HepG2 (cell line): ENCODE data around the gene NUDT15. TPM values are rescaled to one million over a fixed set of nuclear protein-coding genes. Genes with fewer than 3 reads are reported as not detected.

Experiments used
- SP5 ChIP-seq: IDR thresholded peaks from 2 replicates; pipeline ENCODE4 v1.6.1; 2016; ENCODE audit warnings: low read depth, borderline replicate concordance
- ZBTB40 ChIP-seq, 2 experiments: fragments of 450-650 bp in 1 of 2; sonication (generic) in 1 of 2; formaldehyde crosslinking in 1 of 2; IDR thresholded peaks; 2 replicates each; pipeline versions ENCODE4 v1.6.1 to v1.8.0; 2016 to 2022; ENCODE audit warnings: antibody characterized with exemption in 1 of 2, mild to moderate bottlenecking in 1 of 2, missing genetic modification reagents in 1 of 2
- ZNF720 ChIP-seq: sonication (generic); formaldehyde crosslinking; IDR thresholded peaks from 2 replicates; pipeline ENCODE4 v1.4.0; 2020; ENCODE audit warnings: missing genetic modification reagents
- polyA plus RNA-seq, 8 experiments: library from polyadenylated mRNA; depleted of rRNA in 3 of 8; stranded (reverse) in 7 of 8; unstranded in 1 of 8; fragments of >200 nt; fragmentation: Illumina TruSeq in 4 of 8; extraction: Trizol in 4 of 8; gene quantifications; 2 replicates each; pipeline versions ENCODE4 v1.2.1 to v1.2.3, GENCODE V29; 2011 to 2016; ENCODE audit warnings: low read depth in 4 of 8, missing spikeins in 1 of 8, mixed read lengths in 1 of 8; ENCODE audit not compliant: insufficient read depth in 1 of 8
- total RNA-seq, 5 experiments: library from RNA; depleted of rRNA; stranded (reverse); fragments of >200 nt; fragmentation: Illumina TruSeq; extraction: Trizol; gene quantifications; 2 replicates each; pipeline ENCODE4 v1.2.3, GENCODE V29; 2016; ENCODE audit warnings: low read depth in 1 of 5
- TF ChIP-seq, protein P1 (sequence below), 2 experiments: sonication (generic) in 1 of 2; formaldehyde crosslinking in 1 of 2; IDR thresholded peaks; 2 replicates each; pipeline versions ENCODE4 v1.4.0 to v1.6.1; 2016 to 2020; ENCODE audit warnings: borderline replicate concordance in 1 of 2, low read depth in 1 of 2, mild to moderate bottlenecking in 1 of 2, missing genetic modification reagents in 1 of 2
- TF ChIP-seq, protein P2 (sequence below), 2 experiments: fragments of 450-650 bp in 1 of 2; sonication (generic) in 1 of 2; formaldehyde crosslinking; IDR thresholded peaks; 2 replicates each; pipeline versions ENCODE4 v1.5.0 to v1.8.0; 2020 to 2022; ENCODE audit warnings: mild to moderate bottlenecking in 1 of 2, missing genetic modification reagents in 1 of 2

NUDT15 gene
- total and polyA plus RNA-seq, 2 of the 13 experiments (the other 11 are each of a cell fraction or from before 2014, with no cell fraction given) = 21.3 to 47.3 TPM

DNA sequence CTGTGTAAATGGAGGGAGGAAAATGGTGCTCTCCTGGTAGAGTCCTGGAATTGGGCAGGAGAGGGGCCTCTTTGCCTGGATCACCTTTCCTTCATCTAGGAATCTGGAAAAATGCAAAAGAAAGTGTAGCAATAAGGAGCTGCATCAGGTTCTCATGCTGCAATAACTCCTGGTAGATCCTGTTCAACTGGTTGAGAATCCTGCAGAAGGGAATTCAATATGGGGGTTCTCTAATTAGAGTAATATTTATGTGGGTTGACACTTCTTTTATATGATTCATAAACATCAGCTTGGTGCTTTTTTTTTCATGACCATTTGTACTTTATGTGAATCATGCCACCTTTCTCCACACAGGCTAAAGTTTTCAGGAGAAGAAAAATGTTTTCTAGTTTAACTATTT, 9.5 kb upstream of the NUDT15 start (continued):
- TF ChIP-seq ZBTB40 (IDR thresholded peaks at IDR 0.05) (no peak), ZBTB40 (CRISPR knock-in tag; IDR thresholded peaks at IDR 0.05) (no peak), SP5 (CRISPR knock-in tag) (no peak), ZNF720 (CRISPR knock-in tag) (no peak)
- TF ChIP-seq, protein P1, sequence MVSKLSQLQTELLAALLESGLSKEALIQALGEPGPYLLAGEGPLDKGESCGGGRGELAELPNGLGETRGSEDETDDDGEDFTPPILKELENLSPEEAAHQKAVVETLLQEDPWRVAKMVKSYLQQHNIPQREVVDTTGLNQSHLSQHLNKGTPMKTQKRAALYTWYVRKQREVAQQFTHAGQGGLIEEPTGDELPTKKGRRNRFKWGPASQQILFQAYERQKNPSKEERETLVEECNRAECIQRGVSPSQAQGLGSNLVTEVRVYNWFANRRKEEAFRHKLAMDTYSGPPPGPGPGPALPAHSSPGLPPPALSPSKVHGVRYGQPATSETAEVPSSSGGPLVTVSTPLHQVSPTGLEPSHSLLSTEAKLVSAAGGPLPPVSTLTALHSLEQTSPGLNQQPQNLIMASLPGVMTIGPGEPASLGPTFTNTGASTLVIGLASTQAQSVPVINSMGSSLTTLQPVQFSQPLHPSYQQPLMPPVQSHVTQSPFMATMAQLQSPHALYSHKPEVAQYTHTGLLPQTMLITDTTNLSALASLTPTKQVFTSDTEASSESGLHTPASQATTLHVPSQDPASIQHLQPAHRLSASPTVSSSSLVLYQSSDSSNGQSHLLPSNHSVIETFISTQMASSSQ (IDR thresholded peaks at IDR 0.05; ENCODE audit: low read depth) = no peak
- TF ChIP-seq, protein P1 (CRISPR knock-in tag; IDR thresholded peaks at IDR 0.05; ENCODE audit: borderline replicate concordance) = no peak
- TF ChIP-seq, protein P2, sequence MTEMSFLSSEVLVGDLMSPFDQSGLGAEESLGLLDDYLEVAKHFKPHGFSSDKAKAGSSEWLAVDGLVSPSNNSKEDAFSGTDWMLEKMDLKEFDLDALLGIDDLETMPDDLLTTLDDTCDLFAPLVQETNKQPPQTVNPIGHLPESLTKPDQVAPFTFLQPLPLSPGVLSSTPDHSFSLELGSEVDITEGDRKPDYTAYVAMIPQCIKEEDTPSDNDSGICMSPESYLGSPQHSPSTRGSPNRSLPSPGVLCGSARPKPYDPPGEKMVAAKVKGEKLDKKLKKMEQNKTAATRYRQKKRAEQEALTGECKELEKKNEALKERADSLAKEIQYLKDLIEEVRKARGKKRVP (CRISPR knock-in tag; IDR thresholded peaks at IDR 0.05) = no peak
